Raji (cell line): ENCODE results near the gene NGDN.

Experiments
- POLR2A ChIP-seq: IDR thresholded peaks from 2 replicates; pipeline ENCODE4 v1.6.1; 2011; ENCODE audit warnings: low read depth, low read length, control low read depth; ENCODE audit not compliant: insufficient read depth

Gene NGDN

DNA sequence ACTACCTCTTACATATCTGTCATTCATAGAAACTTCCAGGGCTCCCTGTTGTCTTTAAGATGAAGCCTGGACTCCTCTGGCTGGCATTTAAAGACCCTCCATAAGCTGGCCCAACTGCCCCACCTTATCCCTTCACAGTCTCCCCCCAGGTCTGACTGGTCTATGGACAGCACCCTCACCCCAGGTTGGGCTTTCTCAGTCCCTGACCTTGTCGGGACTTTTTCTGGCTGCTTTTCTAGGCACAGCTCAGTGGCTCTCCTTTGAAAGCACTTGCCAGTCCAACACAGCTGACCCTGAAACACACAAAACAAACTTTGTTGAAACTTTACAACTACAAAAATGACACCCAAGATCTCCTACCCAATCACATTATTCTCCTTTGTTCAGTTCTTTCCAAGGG is 20.2 kb upstream of the NGDN start:
- no peak for TF ChIP-seq POLR2A

DNA sequence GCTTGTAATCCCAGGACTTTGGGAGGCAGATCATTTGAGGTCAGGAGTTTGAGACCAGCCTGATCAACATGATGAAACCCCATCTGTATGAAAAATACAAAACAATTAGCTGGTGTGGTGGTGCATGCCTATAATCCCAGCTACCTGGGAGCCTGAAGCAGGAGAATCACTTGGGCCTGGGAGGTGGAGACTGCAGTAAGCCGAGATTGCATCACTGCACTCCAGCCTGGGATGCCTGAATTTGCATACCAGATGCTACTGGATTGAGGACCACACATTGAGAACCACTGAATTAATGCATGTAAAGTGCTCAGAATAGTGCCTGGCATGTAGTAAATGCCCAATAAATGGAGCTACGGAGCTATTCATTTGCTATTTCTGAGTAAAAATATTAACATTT is 19.1 kb upstream of the NGDN start:
- no peak for TF ChIP-seq POLR2A

DNA sequence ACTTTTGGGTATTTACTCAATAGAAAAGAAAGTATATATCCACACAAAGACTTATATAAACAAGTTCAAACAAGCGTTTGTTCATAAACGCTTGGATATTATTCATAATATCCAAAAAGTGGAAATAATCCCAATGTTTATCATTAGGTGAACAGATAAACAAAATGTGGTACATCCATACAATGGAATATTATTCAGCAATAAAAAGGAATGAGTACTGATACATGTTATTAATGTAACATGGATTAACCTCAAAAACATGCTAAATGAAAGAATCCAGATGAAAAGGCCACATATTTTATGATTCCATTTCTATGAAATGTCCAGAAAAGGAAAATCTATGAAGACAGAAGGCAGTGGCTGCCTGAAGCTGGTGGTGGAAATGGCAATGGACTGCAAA is 17.3 kb upstream of the NGDN start:
- TF ChIP-seq POLR2A: no peak

DNA sequence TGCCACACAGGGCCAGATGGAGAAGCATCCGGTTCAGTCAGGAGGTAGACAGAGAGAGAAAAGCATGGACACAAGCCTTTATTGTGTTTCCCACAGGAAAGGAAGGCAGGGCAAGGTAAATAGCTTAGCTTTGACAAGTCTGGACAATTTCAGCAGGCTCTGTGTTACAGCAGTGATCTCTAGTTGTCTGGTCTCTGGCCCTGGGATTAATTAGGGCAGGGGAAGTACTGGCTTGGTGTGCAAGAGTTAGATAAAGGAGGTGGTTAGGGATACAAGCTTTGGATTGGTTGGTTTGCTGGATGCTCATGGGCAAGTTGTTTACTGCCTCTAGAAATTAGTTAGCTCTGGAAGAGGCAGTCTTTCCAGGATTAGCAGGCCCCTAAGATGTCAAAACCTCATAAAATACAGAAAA is 15.1 kb upstream of the NGDN start:
- TF ChIP-seq POLR2A: no peak

DNA sequence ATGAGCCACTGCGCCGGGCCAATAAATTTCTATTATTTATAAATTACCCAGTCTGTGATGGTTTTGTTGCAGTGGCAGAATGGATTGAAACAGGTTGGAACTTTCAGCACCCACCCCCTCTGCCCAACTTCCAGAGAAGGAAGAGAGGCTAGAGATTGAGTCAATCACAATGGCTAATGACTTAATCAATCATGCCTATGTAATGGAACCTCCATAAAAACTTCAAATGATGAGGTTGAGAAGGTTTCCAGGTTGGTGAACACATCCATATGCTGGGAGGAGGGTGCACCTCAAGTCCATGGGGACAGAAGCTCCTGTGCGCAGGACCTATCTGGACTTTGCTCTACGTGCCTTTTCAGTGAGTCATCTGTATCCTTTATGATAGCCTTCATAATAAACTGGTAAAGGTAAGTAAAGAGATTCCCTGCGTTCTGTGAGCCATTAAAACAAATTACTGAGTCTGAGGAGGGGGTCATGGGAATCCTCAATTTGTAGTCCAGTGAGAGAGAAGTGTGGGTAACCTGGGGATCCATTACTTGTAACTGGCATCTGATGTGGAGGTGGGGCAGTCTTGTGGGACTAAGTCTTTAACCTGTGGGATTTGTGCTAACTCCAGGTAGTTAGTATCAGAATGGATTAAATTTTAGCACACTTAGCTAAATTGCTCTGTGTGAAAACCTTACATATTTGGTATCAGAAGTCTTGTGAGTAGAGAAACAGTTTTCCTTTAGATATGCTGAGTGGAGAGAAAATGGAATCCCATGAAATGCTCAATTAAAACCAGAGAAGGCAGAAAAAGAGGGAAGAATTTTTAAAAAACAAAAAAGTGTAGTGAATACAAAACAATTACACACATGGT is 11.7 kb upstream of the NGDN start:
- TF ChIP-seq POLR2A: no peak

DNA sequence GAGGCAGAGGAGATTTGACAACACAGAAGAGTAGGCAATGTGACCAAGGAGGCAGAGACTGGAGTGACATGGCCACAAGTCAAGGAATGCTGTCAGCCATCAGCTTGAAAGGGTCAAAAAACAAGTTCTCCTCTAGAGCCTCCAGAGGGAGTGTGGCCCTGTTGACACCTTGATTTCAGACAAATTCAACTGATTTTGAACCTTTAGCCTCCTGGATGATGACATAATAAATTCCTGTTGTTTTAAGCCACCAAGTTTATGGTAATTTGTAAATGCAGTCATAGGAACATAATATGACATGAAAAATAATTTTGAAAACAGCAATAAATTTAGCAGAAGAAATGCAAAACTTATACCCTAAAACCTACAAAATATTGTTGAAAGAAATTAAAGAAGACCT is 8.5 kb upstream of the NGDN start:
- no peak for TF ChIP-seq POLR2A

DNA sequence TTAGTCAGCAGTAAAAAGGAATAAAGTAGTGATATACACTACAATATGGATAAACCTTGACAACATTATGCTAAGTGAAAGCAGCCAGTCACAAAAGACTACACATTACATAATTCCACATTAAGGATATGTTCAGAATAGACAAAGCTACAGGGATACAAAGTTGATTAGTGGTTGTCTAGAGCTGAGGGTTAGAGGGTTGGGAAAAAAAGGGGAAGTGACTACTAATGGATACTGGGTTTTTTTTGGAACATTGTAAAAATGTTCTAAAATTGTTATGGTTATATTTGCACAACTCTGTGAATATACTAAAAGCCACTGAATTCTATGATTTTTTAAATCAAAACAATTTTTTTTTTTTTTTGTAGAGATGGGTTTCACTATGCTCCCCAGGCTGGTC is 4.8 kb upstream of the NGDN start:
- no peak for TF ChIP-seq POLR2A

DNA sequence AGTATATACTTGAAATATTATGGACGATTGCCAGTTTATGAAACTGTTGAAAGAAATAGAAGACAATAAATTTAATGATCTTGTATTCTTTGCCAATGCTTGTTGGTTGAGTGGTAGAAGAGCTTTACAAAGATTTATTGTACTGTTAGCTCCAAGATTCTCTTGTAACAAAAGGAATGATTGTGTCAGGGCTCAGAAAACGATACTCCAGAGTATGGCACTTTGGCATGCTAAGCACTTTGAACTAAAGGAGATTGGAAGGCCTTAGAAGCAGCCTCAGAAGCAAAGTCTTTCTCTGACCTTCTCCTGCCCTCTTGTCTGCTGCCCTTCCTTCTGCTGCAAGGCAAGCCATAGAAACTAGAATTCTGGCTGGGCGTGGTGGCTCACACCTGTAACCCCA is 4.2 kb upstream of the NGDN start:
- no peak for TF ChIP-seq POLR2A

DNA sequence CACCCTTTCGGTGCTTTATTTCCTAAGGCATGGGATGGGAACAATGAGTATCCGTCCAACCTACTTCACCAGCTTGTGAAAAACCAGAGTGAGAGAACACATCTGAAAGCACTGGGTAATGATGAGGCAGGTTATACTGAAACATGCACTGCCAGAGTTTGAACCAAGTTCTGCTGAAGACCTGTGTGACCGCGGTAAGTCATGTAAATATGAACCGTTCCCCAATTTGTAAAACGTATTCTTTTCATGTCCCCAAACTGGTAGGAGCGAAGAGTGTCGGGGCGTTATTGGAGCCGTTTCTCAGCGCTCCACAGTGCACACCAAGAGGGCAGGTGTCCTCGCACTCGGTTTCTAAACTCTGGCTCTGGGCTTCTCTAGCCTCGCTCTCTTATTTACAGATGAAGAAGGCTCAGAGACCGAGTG is 788 bp upstream of the NGDN start:
- TF ChIP-seq POLR2A: no peak

DNA sequence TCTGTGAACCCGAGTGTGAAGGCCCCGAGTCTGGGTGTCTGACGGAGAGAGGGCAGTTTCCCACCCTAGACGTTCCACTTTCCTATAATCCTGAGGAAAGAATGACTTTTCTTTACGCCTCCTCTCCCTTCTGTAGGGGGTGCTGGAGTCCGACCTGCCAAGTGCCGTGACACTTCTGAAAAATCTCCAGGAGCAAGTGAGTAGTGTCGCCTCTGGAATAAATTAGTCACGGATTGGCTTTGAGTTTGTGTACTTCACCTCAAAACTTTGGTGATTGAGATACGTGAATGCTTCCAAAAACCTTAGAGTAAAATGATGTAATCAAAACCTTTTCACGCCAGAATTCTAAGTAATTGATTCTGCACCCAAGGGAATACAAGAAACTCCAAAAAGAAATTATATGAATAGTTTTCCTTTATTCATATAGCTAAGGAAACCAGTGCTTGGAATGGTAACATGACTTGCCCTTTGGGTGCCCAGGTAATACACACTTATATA is 452 bp downstream of the NGDN start:
- TF ChIP-seq POLR2A: no peak

DNA sequence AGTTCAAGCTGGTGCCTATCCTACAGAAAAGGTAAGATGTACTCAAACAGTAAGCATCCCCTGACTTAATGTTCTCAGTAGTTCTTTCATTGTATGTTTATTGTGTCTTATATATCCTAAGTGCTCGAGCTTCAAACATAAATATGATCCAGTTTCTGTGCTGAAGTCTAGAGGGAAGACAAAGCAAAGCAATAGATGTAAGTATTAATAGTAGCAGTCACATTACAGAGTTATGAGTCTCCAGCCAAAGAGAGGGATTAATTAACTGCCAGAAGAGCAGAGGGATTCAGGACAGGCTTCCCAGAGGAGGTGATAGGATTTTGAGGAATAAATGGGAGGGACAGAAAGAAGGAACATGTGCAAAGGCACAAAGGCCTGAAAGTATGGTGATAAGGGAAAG is 1.4 kb downstream of the NGDN start:
- TF ChIP-seq POLR2A: no peak

DNA sequence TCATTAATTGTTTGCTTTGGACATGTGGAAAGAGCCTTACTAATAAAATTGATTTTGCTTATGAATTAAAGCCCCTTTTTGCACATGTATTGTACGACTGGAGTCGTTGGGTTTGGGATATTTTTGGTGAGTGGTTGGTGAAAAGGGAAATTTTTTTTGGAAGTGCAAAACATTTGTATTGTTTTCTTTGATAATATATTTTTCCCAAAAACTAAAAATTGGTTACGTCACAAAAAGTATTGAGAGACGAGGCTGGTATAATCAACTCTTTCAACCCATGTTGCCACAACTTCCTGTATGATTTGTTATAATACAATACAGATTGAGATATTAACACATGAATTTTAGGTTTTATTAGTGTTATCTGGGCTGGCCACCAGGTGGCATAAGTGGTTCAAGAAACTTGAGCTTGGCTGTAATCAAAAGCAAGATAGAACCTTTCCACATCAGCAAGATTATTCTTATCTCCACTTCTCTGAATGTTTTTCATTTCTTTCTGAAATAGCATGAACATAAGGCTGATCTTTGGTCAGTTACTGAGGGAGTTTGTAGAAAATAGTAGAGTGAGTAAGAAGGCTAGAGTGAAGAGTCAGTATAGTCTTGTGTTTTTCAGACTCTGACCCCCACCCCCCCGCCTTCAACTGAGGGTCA is 8.7 kb downstream of the NGDN start:
- no peak for TF ChIP-seq POLR2A

DNA sequence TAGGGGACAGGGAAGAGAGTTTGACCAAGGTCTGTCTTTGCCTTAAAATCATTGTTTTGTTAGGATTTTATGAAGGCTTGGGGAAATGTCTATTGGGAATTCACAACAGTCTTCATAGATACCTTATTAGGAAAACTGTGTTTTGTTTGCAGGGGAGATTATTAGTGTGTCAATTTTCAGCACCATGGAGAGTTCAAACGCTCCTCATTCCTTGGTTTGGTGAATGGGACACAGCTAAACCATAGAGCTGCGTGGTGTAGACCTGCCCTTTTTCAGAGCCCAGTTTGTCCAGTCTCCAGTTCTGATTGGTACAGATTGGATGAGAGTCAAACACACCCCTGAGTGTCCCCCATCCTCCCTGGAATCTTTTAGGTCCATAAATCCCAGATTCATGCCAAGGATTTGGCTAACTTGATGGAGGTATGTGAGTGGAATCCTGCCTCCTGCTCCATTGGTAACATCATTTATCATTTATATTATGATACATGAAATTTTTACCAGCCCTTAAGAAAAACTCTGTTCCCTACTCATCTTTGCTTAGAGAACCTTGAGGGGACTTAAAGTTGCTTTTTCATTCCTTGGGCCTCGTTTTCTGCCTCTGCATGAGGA is 12.0 kb downstream of the NGDN start:
- no peak for TF ChIP-seq POLR2A

DNA sequence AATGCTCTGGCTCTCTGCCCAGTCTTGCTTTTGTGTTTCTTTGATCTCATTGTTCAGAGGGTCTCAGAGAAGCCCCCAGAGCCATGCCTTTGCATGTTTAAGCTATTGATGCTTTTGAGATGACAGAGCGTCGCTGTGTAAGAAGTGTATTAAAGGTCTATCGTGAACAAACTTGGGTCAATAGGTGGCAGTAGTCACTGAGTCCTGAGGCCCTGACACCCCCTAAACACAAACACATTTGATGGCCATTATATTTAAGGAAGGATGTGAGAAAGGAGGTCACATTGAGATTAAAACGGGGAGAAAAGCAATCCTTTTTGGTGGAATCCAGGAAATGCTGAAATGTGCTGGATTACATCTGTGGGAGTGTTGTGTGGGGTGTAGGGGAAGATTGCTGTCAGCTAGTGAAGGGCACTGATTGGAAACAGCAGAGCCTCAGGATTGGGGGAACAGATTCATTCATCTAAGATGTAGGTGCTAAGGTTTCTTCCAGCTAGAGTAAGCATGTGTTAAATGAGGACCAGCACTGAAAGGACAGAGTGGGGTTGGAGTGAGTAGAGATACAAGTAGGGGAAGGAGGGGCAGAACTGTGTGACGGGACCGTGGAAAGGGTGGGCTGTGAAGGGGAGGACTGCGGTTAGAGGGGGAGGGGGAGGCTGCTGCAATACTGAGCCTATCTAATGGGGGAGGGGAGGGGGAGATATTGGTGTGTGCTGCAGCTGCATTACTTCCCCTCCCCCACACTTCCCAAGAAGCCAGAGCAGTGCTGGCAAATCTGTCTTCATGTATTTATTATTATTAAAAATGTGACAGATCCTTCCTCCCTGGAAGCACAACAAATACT is 12.7 kb downstream of the NGDN start:
- no peak for TF ChIP-seq POLR2A

DNA sequence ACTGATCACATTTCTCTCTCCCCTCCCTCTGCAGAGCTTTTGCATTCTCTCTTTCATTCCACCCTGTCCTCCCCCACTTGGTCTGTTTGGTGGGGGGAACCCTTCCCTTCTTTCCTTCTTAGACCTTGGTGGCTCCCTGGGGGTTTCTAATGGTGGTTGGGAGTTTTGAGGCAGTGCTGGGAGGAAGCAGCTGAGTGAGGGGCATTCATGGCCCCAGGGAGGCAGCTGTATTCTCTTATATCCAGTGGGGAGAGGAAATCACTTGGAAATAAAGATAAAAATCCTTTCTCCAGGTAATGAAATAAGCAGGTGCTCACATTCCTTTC is 13.3 kb downstream of the NGDN start:
- TF ChIP-seq POLR2A: no peak
